Suprapubic skin (tissue), 3 donors: Measurements from ENCODE around the gene ARHGEF33.

Source experiments
- CTCF ChIP-seq, 2 donors: fragments of 200-600 bp in 1 of 2; fragments of 450-650 bp in 1 of 2; sonication (generic) in 1 of 2; IDR thresholded peaks; one replicate each; pipeline ENCODE4 v1.5.1; 2016 to 2019; ENCODE audit warnings: antibody characterized with exemption in 2 of 2, mild to moderate bottlenecking in 1 of 2, moderate library complexity in 1 of 2
- POLR2A ChIP-seq, 2 donors: fragments of 450-650 bp; IDR thresholded peaks; one replicate each; pipeline ENCODE4 v1.6.1; 2017; ENCODE audit warnings: antibody characterized with exemption in 2 of 2, mild to moderate bottlenecking in 2 of 2, moderate library complexity in 2 of 2

GRCh38 chr2:39000552-39000951 is 110.9 kb downstream of the ARHGEF33 start:
- TF ChIP-seq POLR2A (IDR thresholded peaks at IDR 0.05) (no peak), CTCF (IDR thresholded peaks at IDR 0.05) (no peak)
